SK-N-SH (cell line): ENCODE data around the gene TFF1. TPM values are rescaled to one million over a fixed set of nuclear protein-coding genes. Genes with fewer than 3 reads are reported as not detected.

Experiments
- CTCF ChIA-PET: fragments of 300-600, 350-600 bp; formaldehyde crosslinking; extraction: SDS; loops from one replicate; lab custom pipeline; 2021; lab: Yijun Ruan, JAX
- POLR2A ChIA-PET: fragments of 350-600 bp; sonication (Branson Sonifier 250); formaldehyde crosslinking; extraction: SDS; loops from one replicate; lab custom pipeline; 2020; ENCODE audit warnings: antibody characterized with exemption, inconsistent platforms; lab: Yijun Ruan, JAX
- DNase-seq: peaks from one replicate; pipeline ENCODE4 v3.0.0; 2012
- H2AFZ ChIP-seq: fragments of 200-600 bp; sonication (generic); 2 replicates; pipeline ENCODE4 v1.8.1; 2016; ENCODE audit warnings: antibody characterized with exemption, mild to moderate bottlenecking, low read depth
- H3F3A ChIP-seq: fragments of 200-600 bp; sonication (generic); replicated peaks from 2 replicates; pipeline ENCODE3; 2016; ENCODE audit warnings: antibody characterized with exemption, mild to moderate bottlenecking; ENCODE audit not compliant: insufficient read depth
- H3K27ac ChIP-seq, 2 experiments: fragments of 200-500 bp in 1 of 2; fragments of 200-600 bp in 1 of 2; sonication (Bioruptor generic) in 1 of 2; sonication (generic), shearing (Covaris generic) in 1 of 2; 2 replicates each; pipeline versions ENCODE4 v1.5.1 to v1.6.1; 2014 to 2016; ENCODE audit warnings: low read depth in 2 of 2, inconsistent platforms in 1 of 2, low read length in 1 of 2, mild to moderate bottlenecking in 1 of 2, mixed read lengths in 1 of 2
- H3K27me3 ChIP-seq: fragments of 200-600 bp; sonication (generic), shearing (Covaris generic); 2 replicates; pipeline ENCODE4 v1.6.1; 2016; ENCODE audit warnings: mixed run types; ENCODE audit not compliant: insufficient read depth
- H3K36me3 ChIP-seq, 2 experiments: fragments of 200-500 bp in 1 of 2; fragments of 200-600 bp in 1 of 2; sonication (Bioruptor generic) in 1 of 2; sonication (generic) in 1 of 2; replicated peaks in 1 of 2; 2 replicates each; pipeline versions ENCODE3 to v1.5.1; 2014 to 2016; ENCODE audit warnings: low read length in 1 of 2, mild to moderate bottlenecking in 1 of 2; ENCODE audit not compliant: insufficient read depth in 2 of 2, control insufficient read depth in 1 of 2
- H3K4me1 ChIP-seq, 2 experiments: fragments of 200-500 bp in 1 of 2; fragments of 200-600 bp in 1 of 2; sonication (Bioruptor generic) in 1 of 2; sonication (generic), shearing (Covaris generic) in 1 of 2; 2 replicates each; pipeline versions ENCODE4 v1.5.1 to v1.6.1; 2014 to 2016; ENCODE audit warnings: low read depth in 1 of 2, low read length in 1 of 2, mixed run types in 1 of 2; ENCODE audit not compliant: insufficient read depth in 2 of 2, control insufficient read depth in 1 of 2
- H3K4me2 ChIP-seq: fragments of 200-600 bp; sonication (generic), shearing (Covaris generic); 2 replicates; pipeline ENCODE4 v1.6.1; 2017; ENCODE audit warnings: mixed run types
- H3K4me3 ChIP-seq, 2 experiments: fragments of 200-500 bp in 1 of 2; fragments of 200-600 bp in 1 of 2; sonication (Bioruptor generic) in 1 of 2; sonication (generic), shearing (Covaris generic) in 1 of 2; 2 replicates each; pipeline versions ENCODE4 v1.5.1 to v1.8.1; 2014 to 2016; ENCODE audit warnings: low read depth in 2 of 2, inconsistent platforms in 1 of 2, low read length in 1 of 2, mild to moderate bottlenecking in 1 of 2, mixed read lengths in 1 of 2, moderate library complexity in 1 of 2
- H3K79me2 ChIP-seq: fragments of 200-600 bp; sonication (generic); 2 replicates; pipeline ENCODE4 v1.8.1; 2017; ENCODE audit warnings: mild to moderate bottlenecking; ENCODE audit not compliant: insufficient read depth
- H3K9ac ChIP-seq: fragments of 200-600 bp; sonication (generic); 2 replicates; pipeline ENCODE4 v1.6.1; 2017; ENCODE audit warnings: mixed run types
- H3K9me2 ChIP-seq: fragments of 200-600 bp; sonication (generic); 2 replicates; pipeline ENCODE4 v1.6.1; 2017; ENCODE audit warnings: mixed run types
- H3K9me3 ChIP-seq: fragments of 200-600 bp; sonication (generic); 2 replicates; pipeline ENCODE4 v1.6.1; 2017; ENCODE audit warnings: mixed run types, mild to moderate bottlenecking, moderate library complexity
- H4K20me1 ChIP-seq: fragments of 200-600 bp; sonication (generic); 2 replicates; pipeline ENCODE4 v1.6.1; 2017; ENCODE audit warnings: mild to moderate bottlenecking, mixed run types; ENCODE audit not compliant: insufficient read depth
- ELF1 ChIP-seq: IDR thresholded peaks from 2 replicates; pipeline ENCODE4 v1.4.0; 2012
- EZH2phosphoT487 ChIP-seq: fragments of 200-600 bp; sonication (generic); IDR thresholded peaks from 2 replicates; pipeline ENCODE4 v1.6.1; 2017; ENCODE audit warnings: low read depth, mixed run types, mild to moderate bottlenecking, antibody characterized with exemption, moderate library complexity, borderline replicate concordance
- FOSL2 ChIP-seq: IDR thresholded peaks from 2 replicates; pipeline ENCODE4 v1.4.0; 2012; ENCODE audit warnings: low read depth, mild to moderate bottlenecking, moderate library complexity, borderline replicate concordance
- FOXJ3 ChIP-seq: sonication (generic); formaldehyde crosslinking; IDR thresholded peaks from 2 replicates; pipeline ENCODE4 v1.5.1; 2020; ENCODE audit warnings: mild to moderate bottlenecking, missing genetic modification reagents
- FOXM1 ChIP-seq: IDR thresholded peaks from 2 replicates; pipeline ENCODE4 v1.4.0; 2012; ENCODE audit warnings: low read depth, mild to moderate bottlenecking
- JUND ChIP-seq: IDR thresholded peaks from 2 replicates; pipeline ENCODE4 v1.4.0; 2012
- MEF2A ChIP-seq: IDR thresholded peaks from 2 replicates; pipeline ENCODE4 v1.4.0; 2012; ENCODE audit warnings: low read depth, borderline replicate concordance
- NFIC ChIP-seq: IDR thresholded peaks from 2 replicates; pipeline ENCODE4 v1.4.0; 2012; ENCODE audit warnings: borderline replicate concordance
- NRF1 ChIP-seq: IDR thresholded peaks from 2 replicates; pipeline ENCODE4 v1.6.1; 2012; ENCODE audit warnings: low read depth, mild to moderate bottlenecking, low read length
- RFX5 ChIP-seq: IDR thresholded peaks from 2 replicates; pipeline ENCODE4 v1.6.1; 2012; ENCODE audit warnings: mild to moderate bottlenecking, improper control_type of control experiment, low read length
- SIN3A ChIP-seq: IDR thresholded peaks from 2 replicates; pipeline ENCODE4 v1.6.1; 2012; ENCODE audit warnings: low read depth, mild to moderate bottlenecking, low read length, moderate library complexity, borderline replicate concordance
- SMC3 ChIP-seq: IDR thresholded peaks from 2 replicates; pipeline ENCODE4 v1.6.1; 2012; ENCODE audit warnings: low read depth, low read length, improper control_type of control experiment
- TCF12 ChIP-seq: IDR thresholded peaks from 2 replicates; pipeline ENCODE4 v1.4.0; 2012
- YY1 ChIP-seq: IDR thresholded peaks from 2 replicates; pipeline ENCODE4 v1.4.0; 2012; ENCODE audit warnings: low read depth, mild to moderate bottlenecking
- polyA plus RNA-seq, 3 experiments: library from polyadenylated mRNA; depleted of rRNA; stranded (reverse); fragments of >200 nt; gene quantifications; 2 replicates each; pipeline ENCODE4 v1.2.3, GENCODE V29; 2012
- TF ChIP-seq, protein P1 (sequence below): IDR thresholded peaks from 2 replicates; pipeline ENCODE4; 2012
- TF ChIP-seq, protein P2 (sequence below): fragments of 150-350 bp; IDR thresholded peaks from 2 replicates; pipeline ENCODE4 v1.6.1; 2016; ENCODE audit warnings: mild to moderate bottlenecking, low read depth, low read length
- TF ChIP-seq, protein P3 (sequence below): IDR thresholded peaks from 2 replicates; pipeline ENCODE4 v1.6.1; 2012; ENCODE audit warnings: mild to moderate bottlenecking, low read depth, low read length, moderate library complexity
- TF ChIP-seq, protein P4 (sequence below): fragments of 200-600 bp; sonication (generic); IDR thresholded peaks from 2 replicates; pipeline ENCODE4 v1.6.1; 2017; ENCODE audit warnings: antibody characterized with exemption, mild to moderate bottlenecking, moderate library complexity
- TF ChIP-seq, protein P5 (sequence below): IDR thresholded peaks from 2 replicates; pipeline ENCODE4 v1.4.0; 2012; ENCODE audit warnings: low read depth, borderline replicate concordance
- TF ChIP-seq, protein P6 (sequence below): IDR thresholded peaks from 2 replicates; pipeline ENCODE4 v1.4.0; 2012; ENCODE audit warnings: low read depth, borderline replicate concordance

The TFF1 gene
- polyA plus RNA-seq, 1 of the 3 experiments (the other 2 are of a cell fraction), result not detected

DNA sequence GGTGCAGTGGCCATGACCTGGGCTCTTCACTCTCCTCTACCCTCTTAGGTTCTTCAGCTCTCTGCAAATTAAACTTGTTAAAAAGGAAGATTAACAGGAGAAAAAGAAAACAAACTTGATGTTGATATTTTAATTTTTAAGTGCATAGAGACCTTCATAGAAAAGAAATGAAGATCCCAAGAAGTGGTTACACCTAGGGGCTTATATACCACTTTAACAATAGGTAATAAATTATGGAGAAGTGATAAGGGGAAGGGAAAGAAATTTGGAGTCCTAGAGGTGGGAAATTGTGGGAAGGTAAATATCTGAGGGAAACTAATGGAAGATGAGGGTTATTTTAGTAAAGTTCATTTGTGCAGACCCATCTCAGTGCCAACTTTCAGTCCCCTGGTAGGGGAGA lies 34.7 kb downstream of the TFF1 start:
- H4K20me1 ChIP-seq, result no peaks in the 10 kb centered on the region
- POLR2A ChIA-PET, result no interaction called here
- H3K9me3 ChIP-seq, result no peaks in the 10 kb centered on the region
- no peak overlapping the region for H2AFZ ChIP-seq
- no peaks in the 10 kb centered on the region for H3K9me2 ChIP-seq
- H3K4me2 ChIP-seq, result no peak overlapping the region
- no peak overlapping the region for H3K27ac ChIP-seq
- H3K79me2 ChIP-seq, result no peaks in the 10 kb centered on the region
- H3F3A ChIP-seq, result no peaks in the 10 kb centered on the region
- H3K27me3 ChIP-seq, result no peaks in the 10 kb centered on the region
- TF ChIP-seq, protein P1, sequence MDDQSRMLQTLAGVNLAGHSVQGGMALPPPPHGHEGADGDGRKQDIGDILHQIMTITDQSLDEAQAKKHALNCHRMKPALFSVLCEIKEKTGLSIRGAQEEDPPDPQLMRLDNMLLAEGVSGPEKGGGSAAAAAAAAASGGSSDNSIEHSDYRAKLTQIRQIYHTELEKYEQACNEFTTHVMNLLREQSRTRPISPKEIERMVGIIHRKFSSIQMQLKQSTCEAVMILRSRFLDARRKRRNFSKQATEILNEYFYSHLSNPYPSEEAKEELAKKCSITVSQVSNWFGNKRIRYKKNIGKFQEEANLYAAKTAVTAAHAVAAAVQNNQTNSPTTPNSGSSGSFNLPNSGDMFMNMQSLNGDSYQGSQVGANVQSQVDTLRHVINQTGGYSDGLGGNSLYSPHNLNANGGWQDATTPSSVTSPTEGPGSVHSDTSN, result no peak
- no peak for TF ChIP-seq SMC3
- TF ChIP-seq JUND, result no peak
- TF ChIP-seq NFIC, result no peak
- TF ChIP-seq, protein P2, sequence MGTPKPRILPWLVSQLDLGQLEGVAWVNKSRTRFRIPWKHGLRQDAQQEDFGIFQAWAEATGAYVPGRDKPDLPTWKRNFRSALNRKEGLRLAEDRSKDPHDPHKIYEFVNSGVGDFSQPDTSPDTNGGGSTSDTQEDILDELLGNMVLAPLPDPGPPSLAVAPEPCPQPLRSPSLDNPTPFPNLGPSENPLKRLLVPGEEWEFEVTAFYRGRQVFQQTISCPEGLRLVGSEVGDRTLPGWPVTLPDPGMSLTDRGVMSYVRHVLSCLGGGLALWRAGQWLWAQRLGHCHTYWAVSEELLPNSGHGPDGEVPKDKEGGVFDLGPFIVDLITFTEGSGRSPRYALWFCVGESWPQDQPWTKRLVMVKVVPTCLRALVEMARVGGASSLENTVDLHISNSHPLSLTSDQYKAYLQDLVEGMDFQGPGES, result no peak
- no peak for TF ChIP-seq MEF2A
- TF ChIP-seq YY1, result no peak
- TF ChIP-seq FOSL2, result no peak
- no peak for TF ChIP-seq NRF1
- no peak for TF ChIP-seq TCF12
- TF ChIP-seq FOXM1, result no peak
- TF ChIP-seq RFX5, result no peak
- no peak for TF ChIP-seq SIN3A
- TF ChIP-seq EZH2phosphoT487, result no peak
- TF ChIP-seq FOXJ3 (CRISPR knock-in tag), result no peak
- TF ChIP-seq, protein P3, sequence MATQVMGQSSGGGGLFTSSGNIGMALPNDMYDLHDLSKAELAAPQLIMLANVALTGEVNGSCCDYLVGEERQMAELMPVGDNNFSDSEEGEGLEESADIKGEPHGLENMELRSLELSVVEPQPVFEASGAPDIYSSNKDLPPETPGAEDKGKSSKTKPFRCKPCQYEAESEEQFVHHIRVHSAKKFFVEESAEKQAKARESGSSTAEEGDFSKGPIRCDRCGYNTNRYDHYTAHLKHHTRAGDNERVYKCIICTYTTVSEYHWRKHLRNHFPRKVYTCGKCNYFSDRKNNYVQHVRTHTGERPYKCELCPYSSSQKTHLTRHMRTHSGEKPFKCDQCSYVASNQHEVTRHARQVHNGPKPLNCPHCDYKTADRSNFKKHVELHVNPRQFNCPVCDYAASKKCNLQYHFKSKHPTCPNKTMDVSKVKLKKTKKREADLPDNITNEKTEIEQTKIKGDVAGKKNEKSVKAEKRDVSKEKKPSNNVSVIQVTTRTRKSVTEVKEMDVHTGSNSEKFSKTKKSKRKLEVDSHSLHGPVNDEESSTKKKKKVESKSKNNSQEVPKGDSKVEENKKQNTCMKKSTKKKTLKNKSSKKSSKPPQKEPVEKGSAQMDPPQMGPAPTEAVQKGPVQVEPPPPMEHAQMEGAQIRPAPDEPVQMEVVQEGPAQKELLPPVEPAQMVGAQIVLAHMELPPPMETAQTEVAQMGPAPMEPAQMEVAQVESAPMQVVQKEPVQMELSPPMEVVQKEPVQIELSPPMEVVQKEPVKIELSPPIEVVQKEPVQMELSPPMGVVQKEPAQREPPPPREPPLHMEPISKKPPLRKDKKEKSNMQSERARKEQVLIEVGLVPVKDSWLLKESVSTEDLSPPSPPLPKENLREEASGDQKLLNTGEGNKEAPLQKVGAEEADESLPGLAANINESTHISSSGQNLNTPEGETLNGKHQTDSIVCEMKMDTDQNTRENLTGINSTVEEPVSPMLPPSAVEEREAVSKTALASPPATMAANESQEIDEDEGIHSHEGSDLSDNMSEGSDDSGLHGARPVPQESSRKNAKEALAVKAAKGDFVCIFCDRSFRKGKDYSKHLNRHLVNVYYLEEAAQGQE, result no peak
- TF ChIP-seq, protein P4, sequence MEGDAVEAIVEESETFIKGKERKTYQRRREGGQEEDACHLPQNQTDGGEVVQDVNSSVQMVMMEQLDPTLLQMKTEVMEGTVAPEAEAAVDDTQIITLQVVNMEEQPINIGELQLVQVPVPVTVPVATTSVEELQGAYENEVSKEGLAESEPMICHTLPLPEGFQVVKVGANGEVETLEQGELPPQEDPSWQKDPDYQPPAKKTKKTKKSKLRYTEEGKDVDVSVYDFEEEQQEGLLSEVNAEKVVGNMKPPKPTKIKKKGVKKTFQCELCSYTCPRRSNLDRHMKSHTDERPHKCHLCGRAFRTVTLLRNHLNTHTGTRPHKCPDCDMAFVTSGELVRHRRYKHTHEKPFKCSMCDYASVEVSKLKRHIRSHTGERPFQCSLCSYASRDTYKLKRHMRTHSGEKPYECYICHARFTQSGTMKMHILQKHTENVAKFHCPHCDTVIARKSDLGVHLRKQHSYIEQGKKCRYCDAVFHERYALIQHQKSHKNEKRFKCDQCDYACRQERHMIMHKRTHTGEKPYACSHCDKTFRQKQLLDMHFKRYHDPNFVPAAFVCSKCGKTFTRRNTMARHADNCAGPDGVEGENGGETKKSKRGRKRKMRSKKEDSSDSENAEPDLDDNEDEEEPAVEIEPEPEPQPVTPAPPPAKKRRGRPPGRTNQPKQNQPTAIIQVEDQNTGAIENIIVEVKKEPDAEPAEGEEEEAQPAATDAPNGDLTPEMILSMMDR, result no peak
- TF ChIP-seq, protein P5, sequence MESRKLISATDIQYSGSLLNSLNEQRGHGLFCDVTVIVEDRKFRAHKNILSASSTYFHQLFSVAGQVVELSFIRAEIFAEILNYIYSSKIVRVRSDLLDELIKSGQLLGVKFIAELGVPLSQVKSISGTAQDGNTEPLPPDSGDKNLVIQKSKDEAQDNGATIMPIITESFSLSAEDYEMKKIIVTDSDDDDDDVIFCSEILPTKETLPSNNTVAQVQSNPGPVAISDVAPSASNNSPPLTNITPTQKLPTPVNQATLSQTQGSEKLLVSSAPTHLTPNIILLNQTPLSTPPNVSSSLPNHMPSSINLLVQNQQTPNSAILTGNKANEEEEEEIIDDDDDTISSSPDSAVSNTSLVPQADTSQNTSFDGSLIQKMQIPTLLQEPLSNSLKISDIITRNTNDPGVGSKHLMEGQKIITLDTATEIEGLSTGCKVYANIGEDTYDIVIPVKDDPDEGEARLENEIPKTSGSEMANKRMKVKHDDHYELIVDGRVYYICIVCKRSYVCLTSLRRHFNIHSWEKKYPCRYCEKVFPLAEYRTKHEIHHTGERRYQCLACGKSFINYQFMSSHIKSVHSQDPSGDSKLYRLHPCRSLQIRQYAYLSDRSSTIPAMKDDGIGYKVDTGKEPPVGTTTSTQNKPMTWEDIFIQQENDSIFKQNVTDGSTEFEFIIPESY, result no peak
- TF ChIP-seq ELF1, result no peak
- TF ChIP-seq, protein P6, sequence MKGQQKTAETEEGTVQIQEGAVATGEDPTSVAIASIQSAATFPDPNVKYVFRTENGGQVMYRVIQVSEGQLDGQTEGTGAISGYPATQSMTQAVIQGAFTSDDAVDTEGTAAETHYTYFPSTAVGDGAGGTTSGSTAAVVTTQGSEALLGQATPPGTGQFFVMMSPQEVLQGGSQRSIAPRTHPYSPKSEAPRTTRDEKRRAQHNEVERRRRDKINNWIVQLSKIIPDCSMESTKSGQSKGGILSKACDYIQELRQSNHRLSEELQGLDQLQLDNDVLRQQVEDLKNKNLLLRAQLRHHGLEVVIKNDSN, result no peak
- TF ChIP-seq, all 33 proteins: peak for 0
- no peak overlapping the region for H3K9ac ChIP-seq
- DNase-seq, result no peak
- no peak overlapping the region for H3K4me3 ChIP-seq
- H3K4me1 ChIP-seq, result no peaks in the 10 kb centered on the region
- CTCF ChIA-PET, result interaction anchor here (2.1 kb wide), 1 partner anchor 22 kb away, joined by 10 read pairs; no protein-coding TSS in a partner anchor
- H3K36me3 ChIP-seq, result no peaks in the 10 kb centered on the region
